ENCODE data around the gene FBXL7.

DNA sequence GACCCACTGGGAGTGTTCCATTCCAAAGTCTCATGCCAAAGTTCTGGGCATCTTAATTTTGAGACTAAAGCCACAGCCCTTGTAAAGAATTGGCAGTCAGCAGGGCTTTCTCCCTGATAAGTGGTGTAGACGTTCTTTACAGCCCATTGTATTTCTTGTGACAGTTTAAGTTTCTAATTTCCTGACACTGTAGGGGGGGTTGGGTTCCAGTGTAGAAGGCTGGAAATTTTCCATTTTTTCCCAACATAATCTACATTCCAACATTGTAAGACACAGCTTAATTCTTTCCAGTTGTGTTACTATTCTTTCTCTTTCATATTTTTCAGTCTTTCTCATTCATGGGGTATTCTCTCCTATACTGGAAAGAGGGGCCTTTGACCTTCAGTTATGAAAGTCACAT is 121.1 kb downstream of the FBXL7 start:
- TF ChIP-seq, protein P1, sequence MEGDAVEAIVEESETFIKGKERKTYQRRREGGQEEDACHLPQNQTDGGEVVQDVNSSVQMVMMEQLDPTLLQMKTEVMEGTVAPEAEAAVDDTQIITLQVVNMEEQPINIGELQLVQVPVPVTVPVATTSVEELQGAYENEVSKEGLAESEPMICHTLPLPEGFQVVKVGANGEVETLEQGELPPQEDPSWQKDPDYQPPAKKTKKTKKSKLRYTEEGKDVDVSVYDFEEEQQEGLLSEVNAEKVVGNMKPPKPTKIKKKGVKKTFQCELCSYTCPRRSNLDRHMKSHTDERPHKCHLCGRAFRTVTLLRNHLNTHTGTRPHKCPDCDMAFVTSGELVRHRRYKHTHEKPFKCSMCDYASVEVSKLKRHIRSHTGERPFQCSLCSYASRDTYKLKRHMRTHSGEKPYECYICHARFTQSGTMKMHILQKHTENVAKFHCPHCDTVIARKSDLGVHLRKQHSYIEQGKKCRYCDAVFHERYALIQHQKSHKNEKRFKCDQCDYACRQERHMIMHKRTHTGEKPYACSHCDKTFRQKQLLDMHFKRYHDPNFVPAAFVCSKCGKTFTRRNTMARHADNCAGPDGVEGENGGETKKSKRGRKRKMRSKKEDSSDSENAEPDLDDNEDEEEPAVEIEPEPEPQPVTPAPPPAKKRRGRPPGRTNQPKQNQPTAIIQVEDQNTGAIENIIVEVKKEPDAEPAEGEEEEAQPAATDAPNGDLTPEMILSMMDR (IDR thresholded peaks at IDR 0.05), result no peak
- TF ChIP-seq EZH2 (IDR thresholded peaks at IDR 0.05; ENCODE audit: borderline replicate concordance, insufficient read depth, low read depth, low read length, poor library complexity, severe bottlenecking), result no peak

All from B cell (primary cell).